Keratinocyte (primary cell): ENCODE data around the gene TFIP11.

Source experiments
- EZH2 ChIP-seq: IDR thresholded peaks from one replicate; pipeline ENCODE4 v1.6.1; 2012; ENCODE audit warnings: inconsistent platforms, mild to moderate bottlenecking, low read length, moderate library complexity
- TF ChIP-seq, protein P1 (sequence below), 3 experiments: IDR thresholded peaks in 1 of 3; conservative IDR thresholded peaks in 1 of 3; optimal IDR thresholded peaks in 1 of 3; 2 replicates in 2 of 3; 3 replicates in 1 of 3; pipeline versions ENCODE3 to v1.5.1; 2011; ENCODE audit warnings: low read length in 3 of 3, mild to moderate bottlenecking in 3 of 3, moderate library complexity in 2 of 3, control low read depth in 1 of 3, inconsistent platforms in 1 of 3; ENCODE audit not compliant: insufficient read depth in 2 of 3; ENCODE audit errors: extremely low read depth in 1 of 3

- no peak for TF ChIP-seq EZH2
- TF ChIP-seq, protein P1, sequence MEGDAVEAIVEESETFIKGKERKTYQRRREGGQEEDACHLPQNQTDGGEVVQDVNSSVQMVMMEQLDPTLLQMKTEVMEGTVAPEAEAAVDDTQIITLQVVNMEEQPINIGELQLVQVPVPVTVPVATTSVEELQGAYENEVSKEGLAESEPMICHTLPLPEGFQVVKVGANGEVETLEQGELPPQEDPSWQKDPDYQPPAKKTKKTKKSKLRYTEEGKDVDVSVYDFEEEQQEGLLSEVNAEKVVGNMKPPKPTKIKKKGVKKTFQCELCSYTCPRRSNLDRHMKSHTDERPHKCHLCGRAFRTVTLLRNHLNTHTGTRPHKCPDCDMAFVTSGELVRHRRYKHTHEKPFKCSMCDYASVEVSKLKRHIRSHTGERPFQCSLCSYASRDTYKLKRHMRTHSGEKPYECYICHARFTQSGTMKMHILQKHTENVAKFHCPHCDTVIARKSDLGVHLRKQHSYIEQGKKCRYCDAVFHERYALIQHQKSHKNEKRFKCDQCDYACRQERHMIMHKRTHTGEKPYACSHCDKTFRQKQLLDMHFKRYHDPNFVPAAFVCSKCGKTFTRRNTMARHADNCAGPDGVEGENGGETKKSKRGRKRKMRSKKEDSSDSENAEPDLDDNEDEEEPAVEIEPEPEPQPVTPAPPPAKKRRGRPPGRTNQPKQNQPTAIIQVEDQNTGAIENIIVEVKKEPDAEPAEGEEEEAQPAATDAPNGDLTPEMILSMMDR (optimal IDR thresholded peaks at IDR 0.05 in 1 of 3, IDR thresholded peaks at IDR 0.05 in 1 of 3, conservative IDR thresholded peaks at IDR 0.05 in 1 of 3; ENCODE audit: extremely low read depth in 1 of 3, insufficient read depth in 2 of 3, low read length in 3 of 3), result no peak
Observed at GRCh38 chr22:26482161-26482560, 30.1 kb downstream of the TFIP11 start.
